GM18873 (cell line): ENCODE measurements around the gene TMEM97.
A peak's percentile ranks its signal among the peaks of the same experiment; 100 is the strongest.
"Not testable (repeated sequence)": the region's sequence is repeated elsewhere in the genome, so short reads cannot be mapped to it uniquely, and the experiment has no call there.

Experiments
- ATAC-seq: cut with Tn5 transposase; IDR thresholded peaks from one replicate; pipeline ENCODE4 v1.9.1; 2021; ENCODE audit warnings: mild to moderate bottlenecking, moderate library complexity, moderate number of reproducible peaks; ENCODE audit not compliant: unreplicated experiment, low FRiP score

The TMEM97 gene

DNA sequence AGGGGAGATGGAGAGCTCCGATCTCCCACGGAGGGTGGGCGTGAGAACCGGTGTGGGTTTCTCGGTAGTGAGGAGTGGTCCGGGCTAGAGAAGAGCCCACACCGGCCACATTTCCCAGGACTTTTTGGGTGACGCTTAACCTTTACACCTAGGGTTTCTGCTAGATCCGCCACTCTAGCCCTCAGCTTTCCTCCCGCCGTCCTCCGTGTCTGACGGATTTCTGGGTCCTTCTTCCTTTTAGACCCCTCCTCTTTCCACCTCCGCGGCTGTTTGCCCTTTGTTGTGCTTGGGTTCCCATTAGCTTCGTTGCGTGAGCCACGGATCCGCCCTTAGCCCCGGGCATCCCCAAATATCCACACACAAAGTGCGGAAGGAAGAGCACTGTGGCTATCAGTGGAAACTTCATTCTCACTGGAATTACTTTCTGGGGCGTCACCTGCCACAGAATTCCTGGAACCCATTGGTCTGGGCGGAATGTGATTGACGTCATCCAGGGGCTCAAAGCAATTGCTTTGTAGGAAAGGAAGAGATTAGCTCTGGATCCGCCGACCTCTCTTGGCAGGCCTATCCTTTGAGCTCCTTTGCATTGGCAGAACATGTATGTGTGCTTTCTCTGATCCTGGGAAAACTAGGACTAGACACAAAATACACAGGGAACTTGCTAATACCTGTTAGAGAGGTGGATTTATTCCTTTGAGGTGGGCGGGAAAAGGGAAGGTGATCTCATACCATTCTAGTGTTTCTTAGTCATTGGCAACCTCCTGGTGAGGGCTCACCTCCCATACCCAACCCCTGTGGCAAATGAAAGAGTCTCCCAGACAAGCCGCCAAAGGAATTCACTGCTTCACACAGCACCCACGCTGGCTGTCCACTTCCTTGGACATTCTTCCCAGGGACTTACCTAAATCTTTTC lies 17.2 kb downstream of the TMEM97 start:
- ATAC-seq = no peak

- no peak for ATAC-seq
These were observed 19.2 kb downstream of the TMEM97 start for GRCh38 chr17:28338056-28338768.

DNA sequence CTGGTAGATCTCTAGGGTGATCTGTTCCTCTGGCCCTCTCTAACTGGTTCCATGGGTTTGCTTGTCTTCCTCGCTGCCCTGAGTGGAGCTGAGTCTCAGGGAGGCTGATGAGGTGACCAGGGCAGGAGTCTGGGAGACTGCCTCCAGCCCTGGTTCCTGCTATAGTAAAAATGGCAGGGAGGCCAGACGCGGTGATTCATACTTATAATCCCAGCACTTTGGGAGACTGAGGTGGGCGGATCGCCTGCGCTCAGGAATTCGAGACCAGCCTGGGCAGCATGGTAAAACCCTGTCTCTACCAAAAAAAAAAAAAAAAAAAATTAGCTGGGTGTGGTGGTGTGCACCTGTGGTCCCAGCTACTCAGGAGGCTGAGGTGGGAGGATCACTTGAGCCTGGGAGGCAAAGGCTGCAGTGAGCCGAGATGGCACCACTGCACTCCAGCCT lies 19.8 kb downstream of the TMEM97 start:
- not testable (repeated sequence) for ATAC-seq

DNA sequence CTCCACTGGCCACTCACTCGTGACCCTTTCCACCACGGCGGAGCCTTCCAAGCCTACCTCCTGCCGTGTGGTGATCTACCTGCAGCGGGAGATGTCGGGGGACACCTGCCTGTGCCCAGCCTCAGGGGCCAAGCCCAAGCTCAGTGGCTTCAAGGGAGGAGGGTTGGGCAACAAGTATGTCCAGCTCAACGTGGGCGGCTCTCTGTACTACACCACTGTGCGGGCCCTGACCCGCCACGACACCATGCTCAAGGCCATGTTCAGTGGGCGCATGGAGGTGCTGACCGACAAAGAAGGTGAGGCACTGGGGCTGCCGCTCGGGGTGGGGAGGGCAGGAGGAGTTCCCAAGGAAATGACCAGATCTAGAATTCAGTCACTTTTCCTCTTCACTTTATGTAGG lies 20.4 kb downstream of the TMEM97 start:
- no peak for ATAC-seq

GRCh38 chr17:28340374-28340773 lies 21.4 kb downstream of the TMEM97 start:
- no peak for ATAC-seq

GRCh38 chr17:28341516-28341915 lies 22.5 kb downstream of the TMEM97 start:
- no peak for ATAC-seq

GRCh38 chr17:28342313-28342712 lies 23.3 kb downstream of the TMEM97 start:
- ATAC-seq = no peak

DNA sequence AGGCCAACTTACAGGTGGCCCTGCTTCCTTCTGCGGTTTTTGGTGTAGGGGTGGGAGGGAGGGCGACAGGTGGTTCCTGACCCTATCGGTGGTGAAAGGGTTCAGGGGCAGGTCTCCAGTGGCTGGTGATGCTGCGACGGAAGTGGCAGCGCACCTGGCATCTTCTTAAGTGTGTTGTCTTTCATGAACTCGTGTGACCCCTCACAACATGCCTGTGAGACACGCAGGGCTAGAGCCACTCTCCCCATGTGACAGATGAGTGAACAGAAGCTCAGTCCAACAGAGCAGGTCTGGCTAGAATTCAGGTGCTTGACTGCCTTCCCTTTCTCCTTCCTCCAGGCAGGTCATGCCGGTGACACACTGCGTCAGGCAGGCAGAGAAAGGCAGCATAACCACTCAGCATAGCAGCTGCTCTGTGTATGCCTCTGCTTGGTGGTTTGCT lies 24.5 kb downstream of the TMEM97 start:
- ATAC-seq = no peak

- ATAC-seq = no peak
These were observed 25.0 kb downstream of the TMEM97 start for GRCh38 chr17:28344011-28344410.

DNA sequence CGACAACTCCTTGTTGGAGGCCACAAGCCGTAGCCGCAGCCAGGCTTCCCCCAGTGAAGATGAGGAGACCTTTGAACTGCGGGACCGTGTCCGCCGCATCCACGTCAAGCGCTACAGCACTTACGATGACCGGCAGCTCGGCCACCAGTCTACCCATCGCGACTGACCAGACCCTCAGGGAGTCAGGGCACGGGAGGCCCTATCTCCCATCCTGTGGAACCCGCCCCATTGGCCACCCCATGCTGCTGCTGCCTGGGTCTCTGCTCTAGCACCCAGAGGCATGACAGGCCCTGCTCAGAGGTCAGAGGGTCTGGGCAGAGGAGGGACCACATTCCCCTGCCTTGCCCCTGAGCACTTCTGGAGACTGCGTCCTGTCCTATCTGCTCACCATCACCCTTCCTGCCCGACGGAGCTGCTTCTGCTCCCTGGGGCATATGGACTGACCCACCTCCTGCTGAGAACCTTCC lies 25.5 kb downstream of the TMEM97 start:
- ATAC-seq = no peak

DNA sequence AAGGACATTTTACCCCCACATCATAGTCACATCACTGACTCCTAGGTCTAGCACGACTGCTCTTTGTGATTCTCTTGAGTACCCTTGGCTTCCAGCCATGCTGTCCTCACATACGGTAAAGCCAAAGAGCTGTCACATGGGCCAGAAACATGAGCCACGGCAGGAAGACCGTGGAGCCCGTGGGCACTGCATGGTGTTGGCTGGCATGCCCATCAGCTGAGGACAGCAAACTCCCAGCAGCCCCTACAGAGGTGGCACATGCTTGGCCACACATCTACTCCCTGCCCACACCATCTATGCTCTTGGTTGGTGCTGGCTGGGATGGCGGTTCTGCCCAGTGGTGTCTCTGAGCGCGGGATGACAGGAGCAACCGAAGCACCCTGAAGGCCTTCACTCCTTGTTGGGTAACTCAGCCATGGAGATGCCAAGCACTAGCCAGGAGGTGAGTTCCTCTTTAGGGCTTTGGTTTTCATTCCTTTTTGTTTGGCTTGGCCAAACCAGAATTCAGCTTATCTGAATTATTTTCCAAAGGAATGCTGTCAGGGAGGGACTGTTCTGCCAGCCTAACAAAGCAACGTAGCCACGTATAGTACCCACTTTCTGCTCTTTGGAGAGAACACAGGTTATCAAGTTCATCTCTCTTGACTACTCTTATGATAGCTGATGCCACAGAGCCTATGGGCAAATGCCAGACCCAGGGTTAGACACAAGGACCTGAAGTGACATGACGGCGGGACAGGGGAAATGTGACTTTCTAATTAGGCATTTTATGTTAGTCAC lies 26.6 kb downstream of the TMEM97 start:
- no peak for ATAC-seq

GRCh38 chr17:28346199-28346580 lies 27.2 kb downstream of the TMEM97 start:
- no peak for ATAC-seq

DNA sequence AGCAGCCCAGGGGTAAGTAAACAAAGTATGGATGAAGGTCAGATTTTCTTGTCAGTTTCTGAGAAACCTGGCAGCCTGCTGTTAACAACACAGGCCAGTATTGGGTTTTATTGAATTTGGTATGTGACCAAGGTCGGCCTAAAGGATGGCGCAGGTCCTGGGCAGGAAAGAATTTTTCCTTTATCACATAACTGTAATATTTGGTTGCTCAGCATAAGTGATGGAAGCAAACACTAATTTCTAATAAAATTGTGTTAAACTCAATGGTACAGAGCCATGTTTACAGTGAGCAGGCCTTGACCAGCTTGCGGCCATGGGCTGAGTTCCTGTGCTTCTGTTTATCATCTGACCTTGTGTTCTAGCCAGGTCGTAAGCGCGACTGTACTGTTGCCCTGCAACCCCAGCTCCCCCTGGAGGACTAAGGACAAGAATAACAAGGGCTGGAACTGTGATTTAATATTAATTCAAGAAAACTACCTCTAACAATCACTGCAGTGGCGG lies 27.8 kb downstream of the TMEM97 start:
- ATAC-seq = no peak

- no peak for ATAC-seq
These were observed 28.4 kb downstream of the TMEM97 start for GRCh38 chr17:28347261-28347891.

GRCh38 chr17:28348979-28349378 lies 30.0 kb downstream of the TMEM97 start:
- ATAC-seq = no peak

- no peak for ATAC-seq
These were observed 31.3 kb downstream of the TMEM97 start for GRCh38 chr17:28350271-28350670.

DNA sequence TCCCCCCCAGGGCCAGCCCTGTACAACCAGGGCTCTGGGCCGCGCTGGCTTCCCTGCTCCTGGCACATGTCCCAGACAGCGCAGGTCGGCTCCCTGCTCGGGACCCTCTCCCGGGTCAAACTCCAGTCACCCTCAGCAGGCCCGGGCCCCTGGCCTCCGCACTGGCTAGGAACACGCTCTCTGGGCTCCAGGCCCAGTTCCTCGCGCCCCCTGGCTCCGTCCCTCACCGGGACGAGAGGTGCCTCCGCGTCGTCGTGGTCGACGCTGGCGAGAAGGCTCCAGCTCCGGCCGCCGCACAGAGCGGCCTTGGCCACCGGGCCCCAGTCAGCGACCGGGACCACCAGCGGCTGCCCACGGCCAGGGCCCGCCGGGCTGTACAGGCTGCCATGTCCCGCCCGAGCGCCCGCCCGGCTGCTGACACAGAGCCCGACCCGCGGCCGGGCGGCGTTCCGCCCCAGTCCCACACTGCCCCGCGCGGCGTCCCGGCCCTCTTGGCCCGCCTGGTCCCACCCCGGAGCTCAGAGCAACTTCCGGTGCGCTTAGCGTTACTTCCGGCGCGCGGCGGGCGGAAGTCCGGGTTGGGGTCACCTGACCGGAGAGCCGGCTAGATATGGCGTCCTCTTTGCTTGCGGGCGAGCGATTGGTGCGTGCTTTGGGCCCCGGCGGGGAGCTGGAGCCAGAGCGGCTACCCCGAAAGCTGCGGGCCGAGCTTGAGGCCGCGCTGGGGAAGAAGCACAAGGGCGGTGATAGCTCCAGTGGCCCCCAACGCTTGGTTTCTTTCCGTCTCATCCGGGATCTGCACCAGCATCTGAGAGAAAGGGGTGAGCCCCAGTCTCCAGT lies 38.3 kb downstream of the TMEM97 start, which contains the start of gene POLDIP2:
Gene POLDIP2 (minus strand): TSS at position 467 of the 840 bp plus-strand sequence. CDS start 79 bp downstream, at position 388.
- ATAC-seq = peak; percentile 76

DNA sequence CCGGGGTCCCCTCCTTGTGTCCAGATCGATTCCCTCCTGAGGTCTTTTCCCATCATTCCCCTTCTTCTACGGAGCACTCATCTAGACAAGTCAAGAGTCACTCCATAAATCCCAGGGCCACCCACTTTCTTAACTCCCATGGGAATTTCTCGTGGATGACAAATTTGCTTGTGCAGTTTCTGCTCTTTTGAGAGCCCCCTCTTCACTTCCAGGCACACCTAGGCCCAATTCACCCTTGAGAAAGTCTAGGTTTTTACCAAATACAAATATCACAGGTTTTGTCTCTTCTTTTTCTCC lies 38.8 kb downstream of the TMEM97 start:
- ATAC-seq = no peak

- ATAC-seq = no peak
These were observed 44.2 kb downstream of the TMEM97 start for GRCh38 chr17:28363186-28363585.
